Astrocyte (in vitro differentiated cells and primary cell): ENCODE data around the gene ATIC. TPM values are rescaled to one million over a fixed set of nuclear protein-coding genes. Genes with fewer than 3 reads are reported as not detected.

Experiments
- DNase-seq: peaks from one replicate; pipeline ENCODE4 v3.0.0-alpha.2; 2010; ENCODE audit warnings: low read depth
- FAIRE-seq: peaks from 2 replicates; lab custom pipeline; 2011; peaks lifted over from hg19 to GRCh38; lab: Jason Lieb, UNC
- H2AFZ ChIP-seq: 2 replicates; pipeline ENCODE4 v1.6.0; 2012; ENCODE audit warnings: low read depth, low read length, inconsistent platforms
- H3K27ac ChIP-seq: 2 replicates; pipeline ENCODE4 v1.5.1; 2011; ENCODE audit warnings: low read depth, low read length, inconsistent platforms
- H3K27me3 ChIP-seq: 2 replicates; pipeline ENCODE4 v1.6.0; 2011; ENCODE audit warnings: low read length, inconsistent platforms; ENCODE audit not compliant: insufficient read depth
- H3K36me3 ChIP-seq: 2 replicates; pipeline ENCODE4 v1.5.1; 2011; ENCODE audit warnings: low read length, inconsistent platforms; ENCODE audit not compliant: insufficient read depth
- H3K4me1 ChIP-seq: 2 replicates; pipeline ENCODE4 v1.5.1; 2011; ENCODE audit warnings: low read length, inconsistent platforms; ENCODE audit not compliant: insufficient read depth
- H3K4me2 ChIP-seq: 2 replicates; pipeline ENCODE4 v1.6.0; 2012; ENCODE audit warnings: low read length, inconsistent platforms
- H3K4me3 ChIP-seq: 2 replicates; pipeline ENCODE4 v1.5.1; 2011; ENCODE audit warnings: low read depth, mild to moderate bottlenecking, low read length, inconsistent platforms; ENCODE audit not compliant: insufficient read depth
- H3K79me2 ChIP-seq: 2 replicates; pipeline ENCODE4 v1.6.0; 2012; ENCODE audit warnings: mild to moderate bottlenecking, low read length, inconsistent platforms; ENCODE audit not compliant: insufficient read depth
- H3K9ac ChIP-seq: 2 replicates; pipeline ENCODE4 v1.6.0; 2012; ENCODE audit warnings: mild to moderate bottlenecking, low read length, inconsistent platforms
- H3K9me3 ChIP-seq: 2 replicates; pipeline ENCODE4 v1.5.1; 2012; ENCODE audit warnings: low read depth, mild to moderate bottlenecking, low read length, inconsistent platforms; ENCODE audit not compliant: insufficient read depth
- H4K20me1 ChIP-seq: 2 replicates; pipeline ENCODE4 v1.6.0; 2012; ENCODE audit warnings: low read length, inconsistent platforms; ENCODE audit not compliant: insufficient read depth
- H3K27ac Mint-ChIP-seq: one replicate; pipeline ENCODE4 v1.8.0; 2021; ENCODE audit warnings: mild to moderate bottlenecking, mixed read lengths; ENCODE audit not compliant: unreplicated experiment
- H3K27me3 Mint-ChIP-seq: one replicate; pipeline ENCODE4 v1.8.0; 2021; ENCODE audit warnings: low read depth, mixed read lengths; ENCODE audit not compliant: unreplicated experiment
- H3K36me3 Mint-ChIP-seq: one replicate; pipeline ENCODE4 v1.8.0; 2021; ENCODE audit warnings: low read depth, mixed read lengths; ENCODE audit not compliant: unreplicated experiment
- H3K4me1 Mint-ChIP-seq: one replicate; pipeline ENCODE4 v1.8.0; 2021; ENCODE audit warnings: low read depth, mixed read lengths; ENCODE audit not compliant: unreplicated experiment
- H3K4me3 Mint-ChIP-seq: one replicate; pipeline ENCODE4 v1.8.0; 2021; ENCODE audit warnings: mild to moderate bottlenecking, moderate library complexity, mixed read lengths; ENCODE audit not compliant: unreplicated experiment
- H3K9me3 Mint-ChIP-seq: one replicate; pipeline ENCODE4 v1.8.0; 2021; ENCODE audit warnings: mild to moderate bottlenecking, mixed read lengths; ENCODE audit not compliant: unreplicated experiment
- CTCF ChIP-seq: IDR thresholded peaks from 2 replicates; pipeline ENCODE4 v1.5.1; 2011; ENCODE audit warnings: low read depth, mild to moderate bottlenecking, inconsistent platforms, low read length, moderate library complexity; ENCODE audit not compliant: insufficient read depth
- EZH2 ChIP-seq: IDR thresholded peaks from 2 replicates; pipeline ENCODE4 v1.6.1; 2012; ENCODE audit warnings: mild to moderate bottlenecking, low read length, inconsistent platforms; ENCODE audit not compliant: insufficient read depth
- total RNA-seq: library from RNA; stranded (reverse); gene quantifications from 2 replicates; pipeline ENCODE4 v1.2.1, GENCODE V29; 2021

ATIC gene
- total RNA-seq, 1 donor from 2014 or later, result 61.1 TPM

GRCh38 chr2:215365184-215365658, 53.4 kb downstream of the ATIC start:
- Histone ChIP-seq H3K9ac (no peak overlapping the region), H3K36me3 (peaks cover 97% of the 10 kb centered on the region), H3K4me1 (peaks cover 6% of the 10 kb centered on the region), H3K27ac (peak overlapping the region; percentile 43), H2AFZ (no peak overlapping the region), H3K27me3 (no peaks in the 10 kb centered on the region), H4K20me1 (peaks cover 96% of the 10 kb centered on the region), H3K79me2 (no peaks in the 10 kb centered on the region), H3K4me3 (no peak overlapping the region), H3K9me3 (no peaks in the 10 kb centered on the region), H3K4me2 (no peak overlapping the region)
- peak overlapping the region; percentile 81 for H3K27ac Mint-ChIP-seq
- TF ChIP-seq EZH2, result no peak
- TF ChIP-seq CTCF, result no peak
- H3K4me1 Mint-ChIP-seq, result peaks cover 46% of the 10 kb centered on the region
- no peaks in the 10 kb centered on the region for H3K9me3 Mint-ChIP-seq
- no peaks in the 10 kb centered on the region for H3K27me3 Mint-ChIP-seq
- peak overlapping the region; percentile 47 for H3K4me3 Mint-ChIP-seq
- DNase-seq (no peak), FAIRE-seq (peak; percentile 45)
- peaks cover 42% of the 10 kb centered on the region for H3K36me3 Mint-ChIP-seq

- no peak for FAIRE-seq
- H3K27ac Mint-ChIP-seq, result peak overlapping the region; percentile 92
- Histone ChIP-seq H3K27ac (peak overlapping the region; percentile 16), H3K4me3 (no peak overlapping the region), H2AFZ (no peak overlapping the region), H3K36me3 (peaks cover 96% of the 10 kb centered on the region), H3K9me3 (no peaks in the 10 kb centered on the region), H3K4me1 (peaks cover 12% of the 10 kb centered on the region), H3K9ac (no peak overlapping the region), H3K27me3 (no peaks in the 10 kb centered on the region), H3K79me2 (no peaks in the 10 kb centered on the region), H3K4me2 (no peak overlapping the region), H4K20me1 (peaks cover 96% of the 10 kb centered on the region)
- H3K9me3 Mint-ChIP-seq, result no peaks in the 10 kb centered on the region
- H3K36me3 Mint-ChIP-seq, result peaks cover 45% of the 10 kb centered on the region
- H3K4me1 Mint-ChIP-seq, result peaks cover 51% of the 10 kb centered on the region
- peak overlapping the region; percentile 64 for H3K4me3 Mint-ChIP-seq
- no peak for DNase-seq
- TF ChIP-seq EZH2, result no peak
- TF ChIP-seq CTCF, result no peak
- H3K27me3 Mint-ChIP-seq, result no peaks in the 10 kb centered on the region
Observed at GRCh38 chr2:215366440-215367032, 54.7 kb downstream of the ATIC start.
